H1 (cell line): ENCODE results near the gene NTN5. TPM values are rescaled to one million over a fixed set of nuclear protein-coding genes. Genes with fewer than 3 reads are reported as not detected.
A peak's percentile ranks its signal among the peaks of the same experiment; 100 is the strongest.

Experiments used
- HDAC2 ChIP-seq, 2 experiments: fragments of 300-600 bp in 1 of 2; sonication (generic) in 1 of 2; IDR thresholded peaks; 2 replicates each; pipeline ENCODE4 v1.6.1; 2011 to 2012; ENCODE audit warnings: low read depth in 2 of 2, low read length in 2 of 2, mild to moderate bottlenecking in 2 of 2, moderate library complexity in 2 of 2, borderline replicate concordance in 1 of 2, inconsistent platforms in 1 of 2
- KDM1A ChIP-seq: fragments of 200-600, 300-600 bp; sonication (generic); IDR thresholded peaks from 2 replicates; pipeline ENCODE4 v1.7.1; 2016; ENCODE audit warnings: mild to moderate bottlenecking, low read length, borderline replicate concordance
- NRF1 ChIP-seq: IDR thresholded peaks from 2 replicates; pipeline ENCODE4 v1.6.1; 2011; ENCODE audit warnings: mild to moderate bottlenecking, low read depth, low read length, improper control_type of control experiment
- SUZ12 ChIP-seq: fragments of 200-600 bp; sonication (generic); IDR thresholded peaks from 2 replicates; pipeline ENCODE4 v1.6.1; 2012; ENCODE audit warnings: mild to moderate bottlenecking, inconsistent platforms, low read length, moderate library complexity, mixed read lengths
- TBP ChIP-seq: IDR thresholded peaks from 2 replicates; pipeline ENCODE4 v1.6.1; 2011; ENCODE audit warnings: low read depth, low read length, improper control_type of control experiment
- polyA plus RNA-seq, 7 experiments: library from polyadenylated mRNA; depleted of rRNA in 3 of 7; stranded (reverse) in 5 of 7; unstranded in 2 of 7; fragments of >200 nt in 5 of 7; fragments of 200-250 nt in 2 of 7; gene quantifications; 1 replicate in 5 of 7; 2 replicates in 1 of 7; 4 replicates in 1 of 7; pipeline versions ENCODE4 v1.2.1 to v1.2.3, GENCODE V29; 2011 to 2013; ENCODE audit warnings: missing spikeins in 2 of 7, mixed read lengths in 2 of 7
- total RNA-seq: library from RNA; stranded (reverse); fragmentation: NEBNext Ultra II Directional; extraction: Animal tissue kit (Norgen Biotek cat#: 25700); gene quantifications from 2 replicates; pipeline ENCODE4 v1.2.1, GENCODE V29; 2021
- TF ChIP-seq, protein P1 (sequence below): fragments of 300-600 bp; sonication (generic); IDR thresholded peaks from 2 replicates; pipeline ENCODE4 v1.7.1; 2012; ENCODE audit warnings: low read length, moderate library complexity, mild to moderate bottlenecking, inconsistent platforms; ENCODE audit not compliant: insufficient replicate concordance
- TF ChIP-seq, protein P2 (sequence below): IDR thresholded peaks from 2 replicates; pipeline ENCODE4 v1.6.1; 2012; ENCODE audit warnings: low read length, inconsistent platforms

Gene NTN5
- total and polyA plus RNA-seq, 2 of the 8 experiments (the other 6 are each of a cell fraction or from before 2014, with no cell fraction given): 0.47 to 0.85 TPM

DNA sequence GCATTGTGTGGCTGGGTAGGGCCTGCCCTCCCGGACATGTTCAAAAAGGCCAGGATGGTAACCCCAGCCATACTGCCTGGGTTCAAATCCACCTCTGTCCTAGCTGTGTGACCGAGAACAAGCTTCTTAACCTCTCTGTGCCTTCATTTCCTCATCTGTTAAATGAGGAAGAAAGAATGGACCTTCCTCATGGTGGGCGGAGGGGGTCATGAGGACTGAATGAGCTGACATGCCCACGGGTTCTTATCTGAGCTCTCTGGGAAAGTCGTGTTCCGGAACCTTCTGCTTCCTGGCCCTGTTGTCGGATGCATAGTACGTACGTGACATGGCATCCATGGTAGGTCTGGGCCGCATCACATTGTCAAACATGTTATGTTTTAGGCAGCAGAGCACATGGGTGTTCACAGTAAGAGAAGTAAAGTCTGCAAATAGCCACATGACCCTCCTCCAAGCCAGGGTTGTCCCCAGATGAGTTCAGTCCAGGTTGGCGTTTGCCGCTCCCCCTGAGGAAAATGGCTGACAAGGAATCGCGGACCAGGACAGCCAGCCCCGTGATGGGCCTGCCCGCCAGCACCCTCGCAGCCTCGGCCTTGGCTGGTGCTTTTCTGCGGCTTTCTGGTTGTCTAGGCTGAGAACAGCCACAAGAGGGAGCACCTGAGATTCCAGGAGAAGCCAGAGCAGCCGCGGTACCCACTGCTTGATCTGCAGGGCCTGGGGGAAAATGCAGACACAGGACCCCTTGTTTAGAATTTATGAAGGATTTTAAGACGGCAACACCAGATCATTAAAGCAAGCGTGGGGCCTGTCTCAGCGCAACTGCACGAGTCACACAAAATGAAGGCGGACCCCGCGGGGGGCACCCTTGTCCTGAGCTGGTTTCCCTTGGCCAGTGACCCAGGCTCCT lies 2.4 kb upstream of the NTN5 start (continued):
- TF ChIP-seq, protein P1, sequence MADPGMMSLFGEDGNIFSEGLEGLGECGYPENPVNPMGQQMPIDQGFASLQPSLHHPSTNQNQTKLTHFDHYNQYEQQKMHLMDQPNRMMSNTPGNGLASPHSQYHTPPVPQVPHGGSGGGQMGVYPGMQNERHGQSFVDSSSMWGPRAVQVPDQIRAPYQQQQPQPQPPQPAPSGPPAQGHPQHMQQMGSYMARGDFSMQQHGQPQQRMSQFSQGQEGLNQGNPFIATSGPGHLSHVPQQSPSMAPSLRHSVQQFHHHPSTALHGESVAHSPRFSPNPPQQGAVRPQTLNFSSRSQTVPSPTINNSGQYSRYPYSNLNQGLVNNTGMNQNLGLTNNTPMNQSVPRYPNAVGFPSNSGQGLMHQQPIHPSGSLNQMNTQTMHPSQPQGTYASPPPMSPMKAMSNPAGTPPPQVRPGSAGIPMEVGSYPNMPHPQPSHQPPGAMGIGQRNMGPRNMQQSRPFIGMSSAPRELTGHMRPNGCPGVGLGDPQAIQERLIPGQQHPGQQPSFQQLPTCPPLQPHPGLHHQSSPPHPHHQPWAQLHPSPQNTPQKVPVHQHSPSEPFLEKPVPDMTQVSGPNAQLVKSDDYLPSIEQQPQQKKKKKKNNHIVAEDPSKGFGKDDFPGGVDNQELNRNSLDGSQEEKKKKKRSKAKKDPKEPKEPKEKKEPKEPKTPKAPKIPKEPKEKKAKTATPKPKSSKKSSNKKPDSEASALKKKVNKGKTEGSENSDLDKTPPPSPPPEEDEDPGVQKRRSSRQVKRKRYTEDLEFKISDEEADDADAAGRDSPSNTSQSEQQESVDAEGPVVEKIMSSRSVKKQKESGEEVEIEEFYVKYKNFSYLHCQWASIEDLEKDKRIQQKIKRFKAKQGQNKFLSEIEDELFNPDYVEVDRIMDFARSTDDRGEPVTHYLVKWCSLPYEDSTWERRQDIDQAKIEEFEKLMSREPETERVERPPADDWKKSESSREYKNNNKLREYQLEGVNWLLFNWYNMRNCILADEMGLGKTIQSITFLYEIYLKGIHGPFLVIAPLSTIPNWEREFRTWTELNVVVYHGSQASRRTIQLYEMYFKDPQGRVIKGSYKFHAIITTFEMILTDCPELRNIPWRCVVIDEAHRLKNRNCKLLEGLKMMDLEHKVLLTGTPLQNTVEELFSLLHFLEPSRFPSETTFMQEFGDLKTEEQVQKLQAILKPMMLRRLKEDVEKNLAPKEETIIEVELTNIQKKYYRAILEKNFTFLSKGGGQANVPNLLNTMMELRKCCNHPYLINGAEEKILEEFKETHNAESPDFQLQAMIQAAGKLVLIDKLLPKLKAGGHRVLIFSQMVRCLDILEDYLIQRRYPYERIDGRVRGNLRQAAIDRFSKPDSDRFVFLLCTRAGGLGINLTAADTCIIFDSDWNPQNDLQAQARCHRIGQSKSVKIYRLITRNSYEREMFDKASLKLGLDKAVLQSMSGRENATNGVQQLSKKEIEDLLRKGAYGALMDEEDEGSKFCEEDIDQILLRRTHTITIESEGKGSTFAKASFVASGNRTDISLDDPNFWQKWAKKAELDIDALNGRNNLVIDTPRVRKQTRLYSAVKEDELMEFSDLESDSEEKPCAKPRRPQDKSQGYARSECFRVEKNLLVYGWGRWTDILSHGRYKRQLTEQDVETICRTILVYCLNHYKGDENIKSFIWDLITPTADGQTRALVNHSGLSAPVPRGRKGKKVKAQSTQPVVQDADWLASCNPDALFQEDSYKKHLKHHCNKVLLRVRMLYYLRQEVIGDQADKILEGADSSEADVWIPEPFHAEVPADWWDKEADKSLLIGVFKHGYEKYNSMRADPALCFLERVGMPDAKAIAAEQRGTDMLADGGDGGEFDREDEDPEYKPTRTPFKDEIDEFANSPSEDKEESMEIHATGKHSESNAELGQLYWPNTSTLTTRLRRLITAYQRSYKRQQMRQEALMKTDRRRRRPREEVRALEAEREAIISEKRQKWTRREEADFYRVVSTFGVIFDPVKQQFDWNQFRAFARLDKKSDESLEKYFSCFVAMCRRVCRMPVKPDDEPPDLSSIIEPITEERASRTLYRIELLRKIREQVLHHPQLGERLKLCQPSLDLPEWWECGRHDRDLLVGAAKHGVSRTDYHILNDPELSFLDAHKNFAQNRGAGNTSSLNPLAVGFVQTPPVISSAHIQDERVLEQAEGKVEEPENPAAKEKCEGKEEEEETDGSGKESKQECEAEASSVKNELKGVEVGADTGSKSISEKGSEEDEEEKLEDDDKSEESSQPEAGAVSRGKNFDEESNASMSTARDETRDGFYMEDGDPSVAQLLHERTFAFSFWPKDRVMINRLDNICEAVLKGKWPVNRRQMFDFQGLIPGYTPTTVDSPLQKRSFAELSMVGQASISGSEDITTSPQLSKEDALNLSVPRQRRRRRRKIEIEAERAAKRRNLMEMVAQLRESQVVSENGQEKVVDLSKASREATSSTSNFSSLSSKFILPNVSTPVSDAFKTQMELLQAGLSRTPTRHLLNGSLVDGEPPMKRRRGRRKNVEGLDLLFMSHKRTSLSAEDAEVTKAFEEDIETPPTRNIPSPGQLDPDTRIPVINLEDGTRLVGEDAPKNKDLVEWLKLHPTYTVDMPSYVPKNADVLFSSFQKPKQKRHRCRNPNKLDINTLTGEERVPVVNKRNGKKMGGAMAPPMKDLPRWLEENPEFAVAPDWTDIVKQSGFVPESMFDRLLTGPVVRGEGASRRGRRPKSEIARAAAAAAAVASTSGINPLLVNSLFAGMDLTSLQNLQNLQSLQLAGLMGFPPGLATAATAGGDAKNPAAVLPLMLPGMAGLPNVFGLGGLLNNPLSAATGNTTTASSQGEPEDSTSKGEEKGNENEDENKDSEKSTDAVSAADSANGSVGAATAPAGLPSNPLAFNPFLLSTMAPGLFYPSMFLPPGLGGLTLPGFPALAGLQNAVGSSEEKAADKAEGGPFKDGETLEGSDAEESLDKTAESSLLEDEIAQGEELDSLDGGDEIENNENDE: no peak
- no peak for TF ChIP-seq SUZ12
- TF ChIP-seq, protein P2, sequence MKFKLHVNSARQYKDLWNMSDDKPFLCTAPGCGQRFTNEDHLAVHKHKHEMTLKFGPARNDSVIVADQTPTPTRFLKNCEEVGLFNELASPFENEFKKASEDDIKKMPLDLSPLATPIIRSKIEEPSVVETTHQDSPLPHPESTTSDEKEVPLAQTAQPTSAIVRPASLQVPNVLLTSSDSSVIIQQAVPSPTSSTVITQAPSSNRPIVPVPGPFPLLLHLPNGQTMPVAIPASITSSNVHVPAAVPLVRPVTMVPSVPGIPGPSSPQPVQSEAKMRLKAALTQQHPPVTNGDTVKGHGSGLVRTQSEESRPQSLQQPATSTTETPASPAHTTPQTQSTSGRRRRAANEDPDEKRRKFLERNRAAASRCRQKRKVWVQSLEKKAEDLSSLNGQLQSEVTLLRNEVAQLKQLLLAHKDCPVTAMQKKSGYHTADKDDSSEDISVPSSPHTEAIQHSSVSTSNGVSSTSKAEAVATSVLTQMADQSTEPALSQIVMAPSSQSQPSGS: no peak
- TF ChIP-seq NRF1: no peak
- peak; percentile 76; the same call in 1 of the 2 replicates for TF ChIP-seq KDM1A
- TF ChIP-seq TBP: peak; percentile 23; the same call in 1 of the 2 replicates
- no peak for TF ChIP-seq HDAC2 (IDR thresholded peaks at IDR 0.05; ENCODE audit: borderline replicate concordance in 1 of 2, low read depth in 2 of 2, low read length in 2 of 2)
